Kidney (tissue), 14 donors: ENCODE measurements around the gene PCSK2. TPM values are rescaled to one million over a fixed set of nuclear protein-coding genes. Genes with fewer than 3 reads are reported as not detected.

Source experiments
- DNase-seq, 5 donors: peaks; one replicate each; pipeline ENCODE4 v3.0.0-alpha.2; 2013 to 2020
- FAIRE-seq: peaks from 2 replicates; lab custom pipeline; 2012; peaks lifted over from hg19 to GRCh38; lab: Jason Lieb, UNC
- H3K27ac ChIP-seq, 2 donors: one replicate each; pipeline ENCODE4 v1.7.0; 2013; ENCODE audit warnings: low read depth in 2 of 2, low read length in 2 of 2, inconsistent platforms in 1 of 2
- H3K27me3 ChIP-seq: one replicate; pipeline ENCODE4 v1.7.1; 2013; ENCODE audit warnings: low read length, inconsistent platforms; ENCODE audit not compliant: control insufficient read depth, insufficient read depth
- H3K36me3 ChIP-seq, 3 donors: one replicate each; pipeline versions ENCODE4 v1.7.0 to v1.7.1; 2013; ENCODE audit warnings: low read length in 3 of 3, control low read depth in 1 of 3, inconsistent platforms in 1 of 3; ENCODE audit not compliant: insufficient read depth in 3 of 3, control insufficient read depth in 2 of 3
- H3K4me1 ChIP-seq, 3 donors: one replicate each; pipeline versions ENCODE4 v1.7.0 to v1.7.1; 2013; ENCODE audit warnings: low read length in 3 of 3, inconsistent platforms in 1 of 3, low read depth in 1 of 3; ENCODE audit not compliant: control insufficient read depth in 2 of 3, insufficient read depth in 2 of 3
- H3K4me3 ChIP-seq, 3 donors: one replicate each; pipeline versions ENCODE4 v1.7.0 to v1.8.1; 2013; ENCODE audit warnings: low read length in 3 of 3, control low read depth in 1 of 3, inconsistent platforms in 1 of 3
- H3K9ac ChIP-seq, 3 donors: one replicate each; pipeline versions ENCODE4 v1.7.0 to v1.7.1; 2013; ENCODE audit warnings: low read length in 3 of 3, control low read depth in 1 of 3, inconsistent platforms in 1 of 3
- H3K9me3 ChIP-seq, 3 donors: one replicate each; pipeline versions ENCODE4 v1.7.0 to v1.7.1; 2013; ENCODE audit warnings: low read length in 3 of 3, control low read depth in 1 of 3, inconsistent platforms in 1 of 3; ENCODE audit not compliant: control insufficient read depth in 2 of 3, insufficient read depth in 1 of 3
- intact Hi-C: fragments of 100-400 bp; cut with DNase I; formaldehyde crosslinking; loops from one replicate; pipeline ENCODE4 v1.11.1; 2022
- polyA plus RNA-seq: library from polyadenylated mRNA; stranded (reverse); fragments of 350-450 nt; fragmentation: Illumina TruSeq; extraction: RNeasy Lipid Tissue Mini Kit (QIAGEN cat#74804); gene quantifications from one replicate; pipeline ENCODE4 v1.2.3, GENCODE V29; 2014; ENCODE audit warnings: low read depth, low replicate concordance; ENCODE audit not compliant: insufficient read depth
- total RNA-seq: library from RNA; stranded (reverse); fragmentation: NEBNext Ultra II Directional; extraction: Animal tissue kit (Norgen Biotek cat#: 25700); gene quantifications from one replicate; pipeline ENCODE4 v1.2.1, GENCODE V29; 2021
- TF ChIP-seq, protein P1 (sequence below): IDR thresholded peaks from 3 replicates; pipeline ENCODE4 v1.5.1; 2012; ENCODE audit warnings: mild to moderate bottlenecking, moderate library complexity, borderline replicate concordance; ENCODE audit not compliant: insufficient read depth; ENCODE audit errors: extremely low read depth
- donor health status: control.
- donor health status: control.
- donor health status: control.
- donor health status: control.
- donor health status: control.
- donor health status: DM: yes; HTN: yes; CAD: no.
- donor health status: Normal renal cell carcinoma (clear cell type).

Gene PCSK2
- total and polyA plus RNA-seq, 2 donors from 2014 or later = 0.22 to 0.54 TPM

DNA sequence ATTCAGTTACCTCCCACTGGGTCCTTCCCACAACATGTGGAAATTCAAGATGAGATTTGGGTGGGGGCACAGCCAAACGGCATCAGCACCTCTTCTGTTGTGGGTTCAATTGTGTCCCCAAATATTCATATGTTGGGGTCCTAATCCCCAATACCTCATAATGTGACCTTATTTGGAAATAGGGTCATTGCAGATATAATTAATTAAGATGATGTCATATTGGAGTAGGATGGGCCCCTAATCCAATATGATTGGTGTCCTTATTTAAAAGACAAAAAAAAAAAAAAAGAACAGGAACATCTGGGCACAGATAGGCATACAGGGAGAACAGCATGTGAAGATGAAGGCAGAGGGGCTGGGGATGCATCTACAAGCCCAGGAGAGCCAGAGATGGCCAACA, 214.9 kb downstream of the PCSK2 start:
- H3K4me1 ChIP-seq = no peaks in the 10 kb centered on the region
- H3K27ac ChIP-seq = no peak overlapping the region
- DNase-seq (no peak), FAIRE-seq (no peak)
- no peaks in the 10 kb centered on the region for H3K36me3 ChIP-seq
- H3K9ac ChIP-seq = no peak overlapping the region
- peaks cover 0 to 4% (median 0%) of the 10 kb centered on the region in 3 donors for H3K9me3 ChIP-seq
- H3K27me3 ChIP-seq = peaks cover 2% of the 10 kb centered on the region
- intact Hi-C loops = no loop called here
- TF ChIP-seq, protein P1, sequence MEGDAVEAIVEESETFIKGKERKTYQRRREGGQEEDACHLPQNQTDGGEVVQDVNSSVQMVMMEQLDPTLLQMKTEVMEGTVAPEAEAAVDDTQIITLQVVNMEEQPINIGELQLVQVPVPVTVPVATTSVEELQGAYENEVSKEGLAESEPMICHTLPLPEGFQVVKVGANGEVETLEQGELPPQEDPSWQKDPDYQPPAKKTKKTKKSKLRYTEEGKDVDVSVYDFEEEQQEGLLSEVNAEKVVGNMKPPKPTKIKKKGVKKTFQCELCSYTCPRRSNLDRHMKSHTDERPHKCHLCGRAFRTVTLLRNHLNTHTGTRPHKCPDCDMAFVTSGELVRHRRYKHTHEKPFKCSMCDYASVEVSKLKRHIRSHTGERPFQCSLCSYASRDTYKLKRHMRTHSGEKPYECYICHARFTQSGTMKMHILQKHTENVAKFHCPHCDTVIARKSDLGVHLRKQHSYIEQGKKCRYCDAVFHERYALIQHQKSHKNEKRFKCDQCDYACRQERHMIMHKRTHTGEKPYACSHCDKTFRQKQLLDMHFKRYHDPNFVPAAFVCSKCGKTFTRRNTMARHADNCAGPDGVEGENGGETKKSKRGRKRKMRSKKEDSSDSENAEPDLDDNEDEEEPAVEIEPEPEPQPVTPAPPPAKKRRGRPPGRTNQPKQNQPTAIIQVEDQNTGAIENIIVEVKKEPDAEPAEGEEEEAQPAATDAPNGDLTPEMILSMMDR = no peak
- H3K4me3 ChIP-seq = no peak overlapping the region

DNA sequence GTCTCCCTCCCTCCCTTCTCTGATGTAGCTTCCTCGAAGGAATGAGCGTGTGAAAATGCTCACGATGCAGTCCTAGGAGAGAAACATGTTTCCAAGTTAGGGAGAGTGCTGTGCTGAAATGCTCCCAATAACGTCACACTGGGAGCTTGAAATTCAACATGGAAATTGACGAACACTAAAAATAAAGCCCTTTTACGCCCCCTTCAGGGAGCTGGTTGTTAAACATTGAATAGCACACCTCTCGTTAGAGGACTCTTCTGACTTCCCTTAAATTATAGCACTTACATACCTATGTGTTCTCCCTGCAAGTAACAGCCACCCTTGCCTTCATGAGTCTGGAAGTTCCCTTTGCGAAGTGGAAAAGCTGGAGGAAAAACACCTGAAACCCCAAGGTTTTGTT, 215.7 kb downstream of the PCSK2 start:
- DNase-seq (peak in 1 of 5 donors; percentile 23), FAIRE-seq (no peak)
- Histone ChIP-seq H3K4me1 (no peaks in the 10 kb centered on the region), H3K9me3 (peaks cover 0 to 4% (median 0%) of the 10 kb centered on the region in 3 donors), H3K27ac (no peak overlapping the region), H3K9ac (no peak overlapping the region), H3K36me3 (no peaks in the 10 kb centered on the region), H3K4me3 (no peak overlapping the region), H3K27me3 (peaks cover 2% of the 10 kb centered on the region)
- intact Hi-C loops = no loop called here
- TF ChIP-seq, protein P1 = no peak

DNA sequence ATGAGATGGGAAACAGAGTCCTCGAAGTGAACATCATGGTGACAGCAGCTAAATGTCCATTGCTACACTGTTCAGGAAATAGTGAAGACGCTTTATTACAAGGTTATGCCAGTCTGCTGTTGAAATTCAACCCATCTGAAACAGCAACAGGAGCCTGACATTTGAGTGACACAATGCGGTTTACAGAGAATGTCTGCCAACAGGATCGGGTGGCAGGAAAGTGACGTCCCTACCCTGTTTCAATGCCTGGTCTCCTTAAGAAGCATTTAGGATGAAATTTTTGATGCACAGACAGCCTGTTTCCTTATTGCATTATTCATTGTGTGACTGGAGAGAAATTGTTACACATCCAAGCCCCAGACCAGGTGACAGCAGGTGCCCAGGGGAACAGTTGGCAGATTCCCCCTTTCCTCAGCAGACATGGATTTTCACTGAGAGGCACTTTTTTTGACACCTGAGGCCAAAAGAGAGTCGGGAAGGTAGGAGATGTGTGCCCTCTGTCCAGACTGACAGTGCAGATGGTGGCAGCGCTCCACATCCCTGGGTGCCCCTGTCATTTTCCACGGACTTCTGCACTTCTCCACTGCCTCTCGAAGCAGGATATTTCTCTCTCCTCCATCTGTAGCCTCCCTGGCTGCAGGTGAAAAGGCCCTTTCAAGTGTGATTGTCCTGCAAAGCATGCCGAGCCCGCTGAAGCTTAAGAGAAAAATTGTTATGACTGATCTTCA, 216.5 kb downstream of the PCSK2 start:
- Histone ChIP-seq H3K9ac (no peak overlapping the region), H3K27me3 (peaks cover 2% of the 10 kb centered on the region), H3K4me1 (no peaks in the 10 kb centered on the region), H3K9me3 (peaks cover 0 to 4% (median 0%) of the 10 kb centered on the region in 3 donors), H3K4me3 (no peak overlapping the region), H3K36me3 (no peaks in the 10 kb centered on the region), H3K27ac (no peak overlapping the region)
- no peak for FAIRE-seq
- DNase-seq = no peak
- intact Hi-C loops = no loop called here
- TF ChIP-seq, protein P1 = no peak
